SK-N-SH (cell line): ENCODE data around the gene FAM240A. TPM values are rescaled to one million over a fixed set of nuclear protein-coding genes. Genes with fewer than 3 reads are reported as not detected.

ENCODE experiments used
- CTCF ChIA-PET: fragments of 300-600, 350-600 bp; formaldehyde crosslinking; extraction: SDS; loops from one replicate; lab custom pipeline; 2021; lab: Yijun Ruan, JAX
- POLR2A ChIA-PET: fragments of 350-600 bp; sonication (Branson Sonifier 250); formaldehyde crosslinking; extraction: SDS; loops from one replicate; lab custom pipeline; 2020; ENCODE audit warnings: antibody characterized with exemption, inconsistent platforms; lab: Yijun Ruan, JAX
- DNase-seq: peaks from one replicate; pipeline ENCODE4 v3.0.0; 2012
- H2AFZ ChIP-seq: fragments of 200-600 bp; sonication (generic); 2 replicates; pipeline ENCODE4 v1.8.1; 2016; ENCODE audit warnings: antibody characterized with exemption, mild to moderate bottlenecking, low read depth
- H3F3A ChIP-seq: fragments of 200-600 bp; sonication (generic); replicated peaks from 2 replicates; pipeline ENCODE3; 2016; ENCODE audit warnings: antibody characterized with exemption, mild to moderate bottlenecking; ENCODE audit not compliant: insufficient read depth
- H3K27ac ChIP-seq, 2 experiments: fragments of 200-500 bp in 1 of 2; fragments of 200-600 bp in 1 of 2; sonication (Bioruptor generic) in 1 of 2; sonication (generic), shearing (Covaris generic) in 1 of 2; 2 replicates each; pipeline versions ENCODE4 v1.5.1 to v1.6.1; 2014 to 2016; ENCODE audit warnings: low read depth in 2 of 2, inconsistent platforms in 1 of 2, low read length in 1 of 2, mild to moderate bottlenecking in 1 of 2, mixed read lengths in 1 of 2
- H3K27me3 ChIP-seq: fragments of 200-600 bp; sonication (generic), shearing (Covaris generic); 2 replicates; pipeline ENCODE4 v1.6.1; 2016; ENCODE audit warnings: mixed run types; ENCODE audit not compliant: insufficient read depth
- H3K36me3 ChIP-seq, 2 experiments: fragments of 200-500 bp in 1 of 2; fragments of 200-600 bp in 1 of 2; sonication (Bioruptor generic) in 1 of 2; sonication (generic) in 1 of 2; replicated peaks in 1 of 2; 2 replicates each; pipeline versions ENCODE3 to v1.5.1; 2014 to 2016; ENCODE audit warnings: low read length in 1 of 2, mild to moderate bottlenecking in 1 of 2; ENCODE audit not compliant: insufficient read depth in 2 of 2, control insufficient read depth in 1 of 2
- H3K4me1 ChIP-seq, 2 experiments: fragments of 200-500 bp in 1 of 2; fragments of 200-600 bp in 1 of 2; sonication (Bioruptor generic) in 1 of 2; sonication (generic), shearing (Covaris generic) in 1 of 2; 2 replicates each; pipeline versions ENCODE4 v1.5.1 to v1.6.1; 2014 to 2016; ENCODE audit warnings: low read depth in 1 of 2, low read length in 1 of 2, mixed run types in 1 of 2; ENCODE audit not compliant: insufficient read depth in 2 of 2, control insufficient read depth in 1 of 2
- H3K4me2 ChIP-seq: fragments of 200-600 bp; sonication (generic), shearing (Covaris generic); 2 replicates; pipeline ENCODE4 v1.6.1; 2017; ENCODE audit warnings: mixed run types
- H3K4me3 ChIP-seq, 2 experiments: fragments of 200-500 bp in 1 of 2; fragments of 200-600 bp in 1 of 2; sonication (Bioruptor generic) in 1 of 2; sonication (generic), shearing (Covaris generic) in 1 of 2; 2 replicates each; pipeline versions ENCODE4 v1.5.1 to v1.8.1; 2014 to 2016; ENCODE audit warnings: low read depth in 2 of 2, inconsistent platforms in 1 of 2, low read length in 1 of 2, mild to moderate bottlenecking in 1 of 2, mixed read lengths in 1 of 2, moderate library complexity in 1 of 2
- H3K79me2 ChIP-seq: fragments of 200-600 bp; sonication (generic); 2 replicates; pipeline ENCODE4 v1.8.1; 2017; ENCODE audit warnings: mild to moderate bottlenecking; ENCODE audit not compliant: insufficient read depth
- H3K9ac ChIP-seq: fragments of 200-600 bp; sonication (generic); 2 replicates; pipeline ENCODE4 v1.6.1; 2017; ENCODE audit warnings: mixed run types
- H3K9me2 ChIP-seq: fragments of 200-600 bp; sonication (generic); 2 replicates; pipeline ENCODE4 v1.6.1; 2017; ENCODE audit warnings: mixed run types
- H3K9me3 ChIP-seq: fragments of 200-600 bp; sonication (generic); 2 replicates; pipeline ENCODE4 v1.6.1; 2017; ENCODE audit warnings: mixed run types, mild to moderate bottlenecking, moderate library complexity
- H4K20me1 ChIP-seq: fragments of 200-600 bp; sonication (generic); 2 replicates; pipeline ENCODE4 v1.6.1; 2017; ENCODE audit warnings: mild to moderate bottlenecking, mixed run types; ENCODE audit not compliant: insufficient read depth
- CHD2 ChIP-seq: fragments of 150-350 bp; IDR thresholded peaks from 2 replicates; pipeline ENCODE4 v1.6.1; 2018; ENCODE audit warnings: low read length; ENCODE audit not compliant: partially characterized antibody
- ELF1 ChIP-seq: IDR thresholded peaks from 2 replicates; pipeline ENCODE4 v1.4.0; 2012
- EP300 ChIP-seq, 2 experiments: IDR thresholded peaks; 2 replicates each; pipeline versions ENCODE4 v1.4.0 to v1.6.1; 2012; ENCODE audit warnings: borderline replicate concordance in 1 of 2, low read depth in 1 of 2, low read length in 1 of 2
- FOXJ3 ChIP-seq: sonication (generic); formaldehyde crosslinking; IDR thresholded peaks from 2 replicates; pipeline ENCODE4 v1.5.1; 2020; ENCODE audit warnings: mild to moderate bottlenecking, missing genetic modification reagents
- FOXM1 ChIP-seq: IDR thresholded peaks from 2 replicates; pipeline ENCODE4 v1.4.0; 2012; ENCODE audit warnings: low read depth, mild to moderate bottlenecking
- GATA2 ChIP-seq: sonication (generic); formaldehyde crosslinking; IDR thresholded peaks from 2 replicates; pipeline ENCODE4 v1.5.0; 2020; ENCODE audit warnings: mild to moderate bottlenecking, missing genetic modification reagents
- IRF3 ChIP-seq: fragments of 150-350 bp; IDR thresholded peaks from 2 replicates; pipeline ENCODE4 v1.6.1; 2016; ENCODE audit warnings: mild to moderate bottlenecking, low read depth, low read length
- JUND ChIP-seq: IDR thresholded peaks from 2 replicates; pipeline ENCODE4 v1.4.0; 2012
- MAX ChIP-seq: IDR thresholded peaks from 2 replicates; pipeline ENCODE4 v1.4.0; 2012; ENCODE audit warnings: low read depth
- MEF2A ChIP-seq: IDR thresholded peaks from 2 replicates; pipeline ENCODE4 v1.4.0; 2012; ENCODE audit warnings: low read depth, borderline replicate concordance
- NRF1 ChIP-seq: IDR thresholded peaks from 2 replicates; pipeline ENCODE4 v1.6.1; 2012; ENCODE audit warnings: low read depth, mild to moderate bottlenecking, low read length
- RAD21 ChIP-seq: IDR thresholded peaks from 2 replicates; pipeline ENCODE4 v1.6.1; 2012; ENCODE audit warnings: mild to moderate bottlenecking, low read length
- RCOR1 ChIP-seq: fragments of 150-350 bp; IDR thresholded peaks from 2 replicates; pipeline ENCODE4 v1.6.1; 2017; ENCODE audit warnings: antibody characterized with exemption, low read length
- REST ChIP-seq: IDR thresholded peaks from 2 replicates; pipeline ENCODE4 v1.6.1; 2012; ENCODE audit warnings: mild to moderate bottlenecking, low read depth, low read length, moderate library complexity
- TAF1 ChIP-seq: IDR thresholded peaks from 2 replicates; pipeline ENCODE4 v1.6.1; 2012; ENCODE audit warnings: low read depth, mild to moderate bottlenecking, low read length, moderate library complexity, borderline replicate concordance
- TCF12 ChIP-seq: IDR thresholded peaks from 2 replicates; pipeline ENCODE4 v1.4.0; 2012
- TEAD4 ChIP-seq: IDR thresholded peaks from 2 replicates; pipeline ENCODE4 v1.4.0; 2012; ENCODE audit warnings: mild to moderate bottlenecking, borderline replicate concordance; ENCODE audit not compliant: insufficient read depth
- USF1 ChIP-seq: IDR thresholded peaks from 2 replicates; pipeline ENCODE4 v1.4.0; 2012; ENCODE audit warnings: low read depth, borderline replicate concordance
- YY1 ChIP-seq: IDR thresholded peaks from 2 replicates; pipeline ENCODE4 v1.4.0; 2012; ENCODE audit warnings: low read depth, mild to moderate bottlenecking
- WGBS: methylation state at CpG from one replicate; pipeline ENCODE4 v1.1.6; 2017; ENCODE audit warnings: low lambda C conversion rate; 5-methylcytosine and 5-hydroxymethylcytosine counted together
- polyA plus RNA-seq, 3 experiments: library from polyadenylated mRNA; depleted of rRNA; stranded (reverse); fragments of >200 nt; gene quantifications; 2 replicates each; pipeline ENCODE4 v1.2.3, GENCODE V29; 2012

FAM240A gene
- polyA plus RNA-seq, 1 of the 3 experiments (the other 2 are of a cell fraction), result not detected

GRCh38 chr3:46604127-46604526 lies 8.2 kb upstream of the FAM240A start:
- peaks cover 0 to 1% of the 10 kb centered on the region in 2 experiments; a peak in 1 of 4 replicates for H3K4me1 ChIP-seq
- no peak overlapping the region for H3K4me2 ChIP-seq
- DNase-seq, result no peak
- H2AFZ ChIP-seq, result no peak overlapping the region
- H3K27ac ChIP-seq, result no peak overlapping the region
- no peaks in the 10 kb centered on the region for H3K9me3 ChIP-seq
- no peak overlapping the region for H3K4me3 ChIP-seq
- H3K9ac ChIP-seq, result no peak overlapping the region
- H3K79me2 ChIP-seq, result no peaks in the 10 kb centered on the region
- no peaks in the 10 kb centered on the region for H3K9me2 ChIP-seq
- no peaks in the 10 kb centered on the region for H3K27me3 ChIP-seq
- no peak for TF ChIP-seq NRF1
- no peak for TF ChIP-seq REST
- no peak for TF ChIP-seq USF1
- no peak for TF ChIP-seq IRF3
- no peak for TF ChIP-seq YY1
- no peak for TF ChIP-seq ELF1
- TF ChIP-seq TEAD4, result no peak
- no peak for TF ChIP-seq FOXJ3 (CRISPR knock-in tag)
- TF ChIP-seq MAX, result no peak
- TF ChIP-seq JUND, result no peak
- TF ChIP-seq GATA2 (CRISPR knock-in tag), result no peak
- TF ChIP-seq MEF2A, result no peak
- no peak for TF ChIP-seq RCOR1
- TF ChIP-seq EP300 (IDR thresholded peaks at IDR 0.05; ENCODE audit: borderline replicate concordance in 1 of 2, low read depth in 1 of 2, low read length in 1 of 2), result no peak
- no peak for TF ChIP-seq CHD2
- TF ChIP-seq FOXM1, result no peak
- TF ChIP-seq RAD21, result no peak
- TF ChIP-seq TAF1, result no peak
- TF ChIP-seq TCF12, result no peak
- 78% methylated on average over 2 of the region's 2 CpGs for WGBS
- no peaks in the 10 kb centered on the region for H3F3A ChIP-seq
- ChIA-PET CTCF (interaction anchor here (1.2 kb wide), 1 partner anchor 116 kb away, joined by 3 read pairs; no protein-coding TSS in a partner anchor), POLR2A (no interaction called here)
- no peaks in the 10 kb centered on the region for H3K36me3 ChIP-seq
- no peaks in the 10 kb centered on the region for H4K20me1 ChIP-seq
